Loucy (cell line): ENCODE data around the gene ADAT1.

ENCODE experiments used
- H2AFZ ChIP-seq: fragments of 200-600 bp; sonication (generic); 2 replicates; pipeline ENCODE4 v1.6.0; 2016; ENCODE audit warnings: antibody characterized with exemption, mild to moderate bottlenecking, low read length, moderate library complexity
- H3F3A ChIP-seq: fragments of 200-600 bp; 2 replicates; pipeline ENCODE4 v1.6.0; 2016; ENCODE audit warnings: antibody characterized with exemption, low read depth, mild to moderate bottlenecking
- H3K27me3 ChIP-seq: fragments of 200-600 bp; sonication (generic); 2 replicates; pipeline ENCODE4 v1.6.1; 2014; ENCODE audit warnings: low read length, mild to moderate bottlenecking; ENCODE audit not compliant: insufficient read depth, poor library complexity, severe bottlenecking
- H3K36me3 ChIP-seq: fragments of 200-600 bp; sonication (generic); 2 replicates; pipeline ENCODE4 v1.6.1; 2016; ENCODE audit warnings: low read length; ENCODE audit not compliant: insufficient read depth
- H3K4me1 ChIP-seq: fragments of 200-600 bp; sonication (generic); 2 replicates; pipeline ENCODE4 v1.5.1; 2014; ENCODE audit warnings: low read length, mild to moderate bottlenecking; ENCODE audit not compliant: insufficient read depth, poor library complexity, severe bottlenecking
- H3K4me2 ChIP-seq: fragments of 200-600 bp; sonication (generic); 2 replicates; pipeline ENCODE4 v1.6.0; 2014; ENCODE audit warnings: antibody characterized with exemption, low read length, low read depth, mild to moderate bottlenecking; ENCODE audit not compliant: poor library complexity, severe bottlenecking
- H3K4me3 ChIP-seq: fragments of 200-600 bp; sonication (generic); 2 replicates; pipeline ENCODE4 v1.5.1; 2014; ENCODE audit warnings: low read length, mild to moderate bottlenecking, mixed read lengths; ENCODE audit not compliant: poor library complexity, severe bottlenecking
- H3K79me2 ChIP-seq: fragments of 200-600 bp; sonication (generic); 2 replicates; pipeline ENCODE4 v1.6.1; 2014; ENCODE audit warnings: low read length; ENCODE audit not compliant: insufficient read depth
- H3K9ac ChIP-seq: fragments of 200-600 bp; sonication (generic); 2 replicates; pipeline ENCODE4 v1.6.0; 2014; ENCODE audit warnings: mild to moderate bottlenecking, low read depth, low read length, moderate library complexity; ENCODE audit not compliant: poor library complexity, severe bottlenecking
- H3K9me2 ChIP-seq: fragments of 200-600 bp; sonication (generic); replicated peaks from 2 replicates; pipeline ENCODE4 v1.6.1; 2016; ENCODE audit warnings: low read depth, low read length, mixed read lengths
- H3K9me3 ChIP-seq: fragments of 200-600 bp; sonication (generic); 2 replicates; pipeline ENCODE4 v1.6.1; 2014; ENCODE audit warnings: mild to moderate bottlenecking, antibody characterized with exemption, low read length, low read depth; ENCODE audit not compliant: insufficient read depth
- H4K20me1 ChIP-seq: fragments of 200-600 bp; sonication (generic); 2 replicates; pipeline ENCODE4 v1.6.0; 2014; ENCODE audit warnings: antibody characterized with exemption, low read length, mild to moderate bottlenecking; ENCODE audit not compliant: insufficient read depth, poor library complexity, severe bottlenecking
- CTCF ChIP-seq: fragments of 200-600 bp; sonication (generic); conservative IDR thresholded peaks from 2 replicates; pipeline ENCODE4 v1.5.1; 2014; ENCODE audit warnings: mild to moderate bottlenecking, antibody characterized with exemption, low read length
- EZH2phosphoT487 ChIP-seq: fragments of 200-600 bp; IDR thresholded peaks from 2 replicates; pipeline ENCODE4 v1.6.1; 2018; ENCODE audit warnings: antibody characterized with exemption, mild to moderate bottlenecking, moderate library complexity, borderline replicate concordance

ADAT1 gene

DNA sequence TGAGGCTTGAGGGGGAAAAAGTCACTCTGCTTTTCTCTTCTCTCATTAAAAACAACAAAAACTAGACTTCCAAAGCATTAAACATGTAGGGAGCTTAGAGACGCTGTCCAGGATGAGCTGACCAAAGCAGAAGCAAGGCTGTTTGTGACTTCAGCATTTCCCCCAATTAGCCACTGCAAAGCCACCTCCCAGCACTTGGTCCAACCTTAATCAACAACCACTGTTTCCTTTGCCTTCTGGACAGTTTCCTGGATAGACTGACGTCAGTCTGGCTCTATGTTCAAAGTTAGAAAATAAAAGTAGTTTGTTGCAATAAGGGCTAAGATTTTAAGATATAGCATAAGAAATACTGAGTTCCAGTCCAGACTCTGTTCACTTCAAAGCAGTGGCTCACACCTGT lies 70.1 kb downstream of the ADAT1 start:
- Histone ChIP-seq H3K9me3 (no peaks in the 10 kb centered on the region), H3K9me2 (no peaks in the 10 kb centered on the region), H3K36me3 (no peaks in the 10 kb centered on the region), H2AFZ (no peak overlapping the region), H3K9ac (no peak overlapping the region), H3K4me1 (peaks cover 20% of the 10 kb centered on the region), H3F3A (no peaks in the 10 kb centered on the region), H3K4me3 (no peak overlapping the region), H4K20me1 (no peaks in the 10 kb centered on the region), H3K79me2 (no peaks in the 10 kb centered on the region), H3K4me2 (no peak overlapping the region), H3K27me3 (no peaks in the 10 kb centered on the region)
- TF ChIP-seq EZH2phosphoT487 (no peak), CTCF (no peak)

GRCh38 chr16:75550211-75550662 lies 72.8 kb downstream of the ADAT1 start:
- peaks cover 13% of the 10 kb centered on the region for H3K4me1 ChIP-seq
- H3F3A ChIP-seq: no peaks in the 10 kb centered on the region
- H2AFZ ChIP-seq: no peak overlapping the region
- no peak overlapping the region for H3K4me2 ChIP-seq
- no peak overlapping the region for H3K4me3 ChIP-seq
- H3K9me2 ChIP-seq: no peaks in the 10 kb centered on the region
- TF ChIP-seq EZH2phosphoT487 (no peak), CTCF (peak; percentile 69)
- no peaks in the 10 kb centered on the region for H3K36me3 ChIP-seq
- H3K9ac ChIP-seq: no peak overlapping the region
- H4K20me1 ChIP-seq: no peaks in the 10 kb centered on the region
- H3K9me3 ChIP-seq: no peaks in the 10 kb centered on the region
- H3K27me3 ChIP-seq: no peaks in the 10 kb centered on the region
- no peaks in the 10 kb centered on the region for H3K79me2 ChIP-seq
